ENCODE results near the gene TLL2. TPM values are rescaled to one million over a fixed set of nuclear protein-coding genes. Genes with fewer than 3 reads are reported as not detected.
A peak's percentile ranks its signal among the peaks of the same experiment; 100 is the strongest.

The TLL2 gene
- total RNA-seq, 2 donors from 2014 or later, result 0.28 to 0.32 TPM

DNA sequence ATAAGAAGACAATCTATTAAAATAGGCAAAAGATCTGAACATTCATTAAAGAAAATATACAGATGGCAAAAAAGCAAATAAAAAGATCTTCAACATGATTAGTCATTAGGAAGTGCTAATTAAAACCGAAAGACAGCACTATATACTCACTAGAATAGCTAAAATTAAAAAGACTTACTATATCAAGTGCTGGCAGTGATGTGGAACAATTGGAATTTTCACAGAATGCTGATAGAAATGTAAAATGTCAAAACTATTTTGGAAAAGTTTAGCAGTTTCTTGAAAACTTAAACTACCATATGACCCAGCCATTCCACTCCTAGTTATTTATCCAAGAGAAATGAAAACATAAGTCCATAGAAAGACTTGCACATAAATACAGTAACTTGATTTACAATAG is 25.0 kb upstream of the TLL2 start:
- Histone ChIP-seq H3K4me3 (no peak overlapping the region), H3K36me3 (no peaks in the 10 kb centered on the region)
- TF ChIP-seq POLR2AphosphoS5 (IDR thresholded peaks at IDR 0.05), result no peak
- TF ChIP-seq CTCF (IDR thresholded peaks at IDR 0.05), result no peak
- no peak for TF ChIP-seq POLR2A (IDR thresholded peaks at IDR 0.05)

GRCh38 chr10:96536129-96536528 is 22.4 kb upstream of the TLL2 start:
- 84% methylated on average over 1 of the region's 1 CpG for WGBS
- Histone ChIP-seq H3K9me3 (no peaks in the 10 kb centered on the region), H3K27ac (no peak overlapping the region), H3K36me3 (no peaks in the 10 kb centered on the region), H3K4me1 (replicated peaks) (peaks cover 15% of the 10 kb centered on the region), H3K27me3 (replicated peaks; ENCODE audit: insufficient read depth) (no peaks in the 10 kb centered on the region), H3K4me3 (no peak overlapping the region)
- DNase-seq (ENCODE audit: low spot score), result no peak
- TF ChIP-seq POLR2AphosphoS5 (IDR thresholded peaks at IDR 0.05), result no peak
- TF ChIP-seq CTCF (IDR thresholded peaks at IDR 0.05), result no peak
- TF ChIP-seq POLR2A (IDR thresholded peaks at IDR 0.05), result no peak
- intact Hi-C loops (cut with DNase I), result no loop called here

More for the DNA sequence above, 25.0 kb upstream of the TLL2 start:
- intact Hi-C loops (cut with DNase I), result no loop called here
- Histone ChIP-seq H3K27me3 (replicated peaks; ENCODE audit: insufficient read depth) (no peaks in the 10 kb centered on the region), H3K9me3 (no peaks in the 10 kb centered on the region), H3K27ac (no peak overlapping the region), H3K4me1 (replicated peaks) (peaks cover 9% of the 10 kb centered on the region)
- no peak for DNase-seq (ENCODE audit: low spot score)
- WGBS, result 98% methylated on average over 1 of the region's 1 CpG

GRCh38 chr10:96532523-96532922 is 18.8 kb upstream of the TLL2 start:
- peak; percentile 46 for DNase-seq (ENCODE audit: low spot score)
- no peaks in the 10 kb centered on the region for H3K9me3 ChIP-seq
- WGBS, result 25% methylated on average over 1 of the region's 1 CpG
- intact Hi-C loops (cut with DNase I), result no loop called here
- H3K4me1 ChIP-seq (replicated peaks), result peaks cover 15% of the 10 kb centered on the region
- no peaks in the 10 kb centered on the region for H3K36me3 ChIP-seq
- TF ChIP-seq CTCF (IDR thresholded peaks at IDR 0.05), result no peak
- TF ChIP-seq POLR2AphosphoS5 (IDR thresholded peaks at IDR 0.05), result peak; percentile 54
- H3K27ac ChIP-seq, result no peak overlapping the region
- H3K4me3 ChIP-seq, result no peak overlapping the region
- no peaks in the 10 kb centered on the region for H3K27me3 ChIP-seq (replicated peaks; ENCODE audit: insufficient read depth)

DNA sequence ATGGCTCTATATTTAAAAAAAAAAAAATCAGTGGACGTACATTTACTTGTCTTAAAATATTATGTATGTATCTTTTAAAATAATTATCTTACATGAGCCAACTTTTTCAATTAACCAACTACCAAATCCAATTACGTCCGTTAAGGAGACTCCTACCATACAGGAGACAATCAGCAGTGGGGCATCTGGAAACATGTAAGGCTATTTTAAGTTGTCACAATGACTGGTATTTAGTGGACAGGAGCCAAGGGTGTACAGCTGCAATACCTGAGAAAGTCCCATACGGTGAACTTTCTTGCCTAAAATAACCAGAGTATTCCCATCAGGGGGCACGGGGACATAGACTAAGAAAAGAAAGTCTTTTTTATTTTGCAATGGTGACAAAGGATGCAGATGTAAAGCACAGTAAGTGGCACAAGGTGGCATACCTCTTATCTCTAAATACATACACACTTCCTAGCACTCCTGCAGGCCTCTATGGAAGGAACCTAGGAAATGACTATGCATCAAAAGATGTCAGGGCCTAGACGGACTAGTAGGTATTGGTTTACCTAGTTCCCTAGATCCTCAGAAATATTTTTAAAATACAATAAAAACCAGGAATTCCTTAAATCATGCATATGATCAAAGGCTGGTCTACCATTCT is 16.0 kb upstream of the TLL2 start:
- intact Hi-C loops (cut with DNase I), result no loop called here
- Histone ChIP-seq H3K4me1 (replicated peaks) (peaks cover 11% of the 10 kb centered on the region), H3K9me3 (no peaks in the 10 kb centered on the region), H3K27ac (no peak overlapping the region), H3K27me3 (replicated peaks; ENCODE audit: insufficient read depth) (no peaks in the 10 kb centered on the region), H3K4me3 (no peak overlapping the region), H3K36me3 (no peaks in the 10 kb centered on the region)
- TF ChIP-seq POLR2A (IDR thresholded peaks at IDR 0.05), result no peak
- no peak for TF ChIP-seq CTCF (IDR thresholded peaks at IDR 0.05)
- no peak for TF ChIP-seq POLR2AphosphoS5 (IDR thresholded peaks at IDR 0.05)
- DNase-seq (ENCODE audit: low spot score), result no peak
- WGBS, result 85% methylated on average over 6 of the region's 6 CpGs

DNA sequence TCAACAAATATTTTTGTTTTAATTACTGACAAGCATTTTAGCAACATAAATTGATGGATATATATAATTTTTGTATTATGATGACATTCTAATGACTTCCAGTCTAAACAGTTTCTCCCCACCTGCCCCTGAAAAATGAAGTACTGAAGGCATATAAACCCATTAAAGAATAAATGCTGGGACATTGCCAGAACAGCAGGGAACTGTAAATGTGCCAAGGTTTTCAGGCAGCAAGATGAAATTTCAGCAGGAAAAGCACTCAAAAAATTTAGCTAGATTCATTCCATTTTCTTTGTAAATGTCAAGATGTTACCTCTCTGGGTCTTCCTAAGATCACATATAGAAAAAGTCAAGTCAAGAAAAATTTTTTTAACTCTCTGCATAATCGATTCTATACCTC is 11.0 kb upstream of the TLL2 start:
- intact Hi-C loops (cut with DNase I), result no loop called here
- Histone ChIP-seq H3K4me3 (no peak overlapping the region), H3K9me3 (no peaks in the 10 kb centered on the region), H3K27me3 (replicated peaks; ENCODE audit: insufficient read depth) (no peaks in the 10 kb centered on the region), H3K27ac (no peak overlapping the region), H3K36me3 (no peaks in the 10 kb centered on the region), H3K4me1 (replicated peaks) (no peaks in the 10 kb centered on the region)
- DNase-seq (ENCODE audit: low spot score), result no peak
- WGBS, result 57% methylated on average over 1 of the region's 1 CpG
- TF ChIP-seq CTCF (IDR thresholded peaks at IDR 0.05) (no peak), POLR2A (IDR thresholded peaks at IDR 0.05) (no peak), POLR2AphosphoS5 (IDR thresholded peaks at IDR 0.05) (no peak)
